Measurements from ENCODE around the gene SLC13A2.

DNA sequence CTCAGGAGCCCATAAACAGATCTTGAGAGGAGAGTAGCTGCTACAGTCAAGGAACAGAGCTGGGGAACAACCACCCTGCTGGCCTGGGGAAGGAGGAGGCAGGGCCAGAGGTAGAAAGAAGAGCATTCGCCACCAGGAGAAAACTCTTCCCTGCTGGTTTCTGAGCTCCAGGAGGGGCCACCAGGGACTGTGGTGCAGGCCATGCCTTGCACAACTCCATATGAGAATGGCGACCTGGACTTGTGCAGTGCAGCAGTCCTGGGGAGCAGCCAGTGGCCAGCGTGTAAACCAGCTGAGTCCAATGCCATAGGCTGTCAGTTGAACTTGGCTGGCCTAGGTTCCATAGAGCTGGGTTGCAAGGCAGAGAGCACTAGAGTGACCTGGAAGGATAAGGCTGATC lies 11.6 kb downstream of the SLC13A2 start:
- TF ChIP-seq, protein P1, sequence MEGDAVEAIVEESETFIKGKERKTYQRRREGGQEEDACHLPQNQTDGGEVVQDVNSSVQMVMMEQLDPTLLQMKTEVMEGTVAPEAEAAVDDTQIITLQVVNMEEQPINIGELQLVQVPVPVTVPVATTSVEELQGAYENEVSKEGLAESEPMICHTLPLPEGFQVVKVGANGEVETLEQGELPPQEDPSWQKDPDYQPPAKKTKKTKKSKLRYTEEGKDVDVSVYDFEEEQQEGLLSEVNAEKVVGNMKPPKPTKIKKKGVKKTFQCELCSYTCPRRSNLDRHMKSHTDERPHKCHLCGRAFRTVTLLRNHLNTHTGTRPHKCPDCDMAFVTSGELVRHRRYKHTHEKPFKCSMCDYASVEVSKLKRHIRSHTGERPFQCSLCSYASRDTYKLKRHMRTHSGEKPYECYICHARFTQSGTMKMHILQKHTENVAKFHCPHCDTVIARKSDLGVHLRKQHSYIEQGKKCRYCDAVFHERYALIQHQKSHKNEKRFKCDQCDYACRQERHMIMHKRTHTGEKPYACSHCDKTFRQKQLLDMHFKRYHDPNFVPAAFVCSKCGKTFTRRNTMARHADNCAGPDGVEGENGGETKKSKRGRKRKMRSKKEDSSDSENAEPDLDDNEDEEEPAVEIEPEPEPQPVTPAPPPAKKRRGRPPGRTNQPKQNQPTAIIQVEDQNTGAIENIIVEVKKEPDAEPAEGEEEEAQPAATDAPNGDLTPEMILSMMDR (optimal IDR thresholded peaks at IDR 0.05 in 1 of 3, IDR thresholded peaks at IDR 0.05 in 1 of 3, conservative IDR thresholded peaks at IDR 0.05 in 1 of 3; ENCODE audit: extremely low read depth in 1 of 3, insufficient read depth in 2 of 3, low read length in 3 of 3): no peak
- no peak for TF ChIP-seq EZH2 (IDR thresholded peaks at IDR 0.05; ENCODE audit: low read length)

All from keratinocyte (primary cell).